Tibial nerve (tissue), 3 donors: Measurements from ENCODE around the gene HAUS5.

Experiments
- CTCF ChIP-seq, 5 experiments: fragments of 200-600 bp in 3 of 5; fragments of 450-650 bp in 2 of 5; sonication (generic) in 3 of 5; IDR thresholded peaks; one replicate each; pipeline ENCODE4 v1.5.1; 2016 to 2019; ENCODE audit warnings: antibody characterized with exemption in 5 of 5, mild to moderate bottlenecking in 3 of 5, moderate library complexity in 2 of 5
- POLR2A ChIP-seq, 2 donors: fragments of 450-650 bp; IDR thresholded peaks; one replicate each; pipeline ENCODE4 v1.6.1; 2017; ENCODE audit warnings: antibody characterized with exemption in 2 of 2, mild to moderate bottlenecking in 2 of 2, moderate library complexity in 2 of 2

- no peak for TF ChIP-seq CTCF (IDR thresholded peaks at IDR 0.05)
- TF ChIP-seq POLR2A (IDR thresholded peaks at IDR 0.05), result no peak
Measured at GRCh38 chr19:35645680-35646511, 33.4 kb downstream of the HAUS5 start.
